Embryonic facial prominence (tissue), 1 donor: ENCODE data around the gene KLHDC8A.

ENCODE experiments used
- DNase-seq: peaks from one replicate; pipeline ENCODE4 v3.0.0-alpha.2; 2016; ENCODE audit errors: extremely low spot score

Gene KLHDC8A

GRCh38 chr1:205319081-205320018, 37.4 kb downstream of the KLHDC8A start:
- DNase-seq = no peak

GRCh38 chr1:205318231-205318991, 38.3 kb downstream of the KLHDC8A start:
- DNase-seq = no peak

- DNase-seq = no peak
These were observed 39.3 kb downstream of the KLHDC8A start for GRCh38 chr1:205317311-205317917.

GRCh38 chr1:205316161-205316566, 40.6 kb downstream of the KLHDC8A start:
- DNase-seq = no peak

GRCh38 chr1:205315008-205315618, 41.6 kb downstream of the KLHDC8A start:
- DNase-seq = no peak

GRCh38 chr1:205313563-205314308, 43.0 kb downstream of the KLHDC8A start:
- DNase-seq = no peak

- no peak for DNase-seq
These were observed 43.7 kb downstream of the KLHDC8A start for GRCh38 chr1:205312866-205313562.

- no peak for DNase-seq
These were observed 45.6 kb downstream of the KLHDC8A start for GRCh38 chr1:205310976-205311704.

GRCh38 chr1:205309741-205310140, 47.0 kb downstream of the KLHDC8A start:
- DNase-seq = no peak

GRCh38 chr1:205306929-205307566, 49.7 kb downstream of the KLHDC8A start:
- DNase-seq = no peak

GRCh38 chr1:205304695-205305070, 52.0 kb downstream of the KLHDC8A start:
- no peak for DNase-seq

GRCh38 chr1:205304046-205304694, 52.6 kb downstream of the KLHDC8A start:
- DNase-seq = no peak

GRCh38 chr1:205303247-205303888, 53.4 kb downstream of the KLHDC8A start:
- DNase-seq = no peak

- no peak for DNase-seq
These were observed 54.7 kb downstream of the KLHDC8A start for GRCh38 chr1:205301842-205302588.

- peak; percentile 51 for DNase-seq
These were observed 55.4 kb downstream of the KLHDC8A start for GRCh38 chr1:205301205-205301821.

GRCh38 chr1:205300149-205300548, 56.6 kb downstream of the KLHDC8A start:
- no peak for DNase-seq
